HS-27A (cell line): ENCODE results near the gene ABO.
"Not testable (repeated sequence)": the region's sequence is repeated elsewhere in the genome, so short reads cannot be mapped to it uniquely, and the experiment has no call there.

Experiments
- DNase-seq: peaks from one replicate; pipeline ENCODE4 v3.0.0-alpha.2; 2012; ENCODE audit warnings: low read depth, missing footprints

The ABO gene

DNA sequence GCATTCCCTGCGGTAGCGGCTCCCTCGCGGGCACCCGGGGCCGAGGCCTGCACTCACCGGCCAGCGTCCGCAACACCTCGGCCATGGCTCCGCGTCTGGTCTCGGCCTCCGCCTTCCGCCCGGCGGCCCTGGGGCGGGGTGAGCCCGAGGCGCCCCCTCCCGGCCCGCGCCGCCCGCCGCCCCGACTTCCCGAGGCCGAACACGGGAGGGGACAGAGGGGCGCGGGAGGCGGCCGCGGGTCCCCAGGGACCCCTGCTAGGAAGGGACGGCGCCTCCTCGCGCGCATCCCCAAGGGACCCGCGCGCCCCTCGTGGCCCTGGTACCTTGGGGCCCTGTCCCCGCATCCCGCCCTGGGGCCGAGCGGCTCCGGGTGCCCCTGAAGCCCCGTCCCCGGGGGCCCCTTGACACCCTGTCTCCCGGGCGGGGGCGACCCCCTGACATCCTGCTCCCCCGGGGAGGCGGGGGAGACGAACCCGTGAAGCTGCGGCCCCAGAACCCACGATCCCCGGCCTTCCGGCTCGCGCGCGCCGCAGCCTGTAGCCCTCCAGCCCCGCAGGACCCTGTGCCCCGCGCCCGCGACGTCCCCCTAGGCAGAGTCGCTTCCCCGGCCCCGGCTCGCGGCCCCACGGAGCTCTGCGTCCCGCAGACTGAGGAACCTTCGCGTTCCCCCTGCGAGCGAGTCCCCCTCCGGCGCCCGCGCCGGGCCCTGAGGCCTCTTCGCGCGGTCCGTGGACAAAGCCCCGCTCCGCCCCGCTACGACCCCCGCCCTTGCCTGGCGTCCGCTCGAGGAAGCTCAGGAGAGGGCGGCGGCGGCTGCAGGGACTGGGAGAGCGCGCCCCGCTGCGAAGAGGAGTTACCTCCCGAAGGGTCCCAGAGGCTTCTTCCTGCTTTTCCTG is at the start of gene ABO:
TSS of gene ABO (minus strand) at position 97 of the 896 bp plus-strand sequence.
- no peak for DNase-seq

DNA sequence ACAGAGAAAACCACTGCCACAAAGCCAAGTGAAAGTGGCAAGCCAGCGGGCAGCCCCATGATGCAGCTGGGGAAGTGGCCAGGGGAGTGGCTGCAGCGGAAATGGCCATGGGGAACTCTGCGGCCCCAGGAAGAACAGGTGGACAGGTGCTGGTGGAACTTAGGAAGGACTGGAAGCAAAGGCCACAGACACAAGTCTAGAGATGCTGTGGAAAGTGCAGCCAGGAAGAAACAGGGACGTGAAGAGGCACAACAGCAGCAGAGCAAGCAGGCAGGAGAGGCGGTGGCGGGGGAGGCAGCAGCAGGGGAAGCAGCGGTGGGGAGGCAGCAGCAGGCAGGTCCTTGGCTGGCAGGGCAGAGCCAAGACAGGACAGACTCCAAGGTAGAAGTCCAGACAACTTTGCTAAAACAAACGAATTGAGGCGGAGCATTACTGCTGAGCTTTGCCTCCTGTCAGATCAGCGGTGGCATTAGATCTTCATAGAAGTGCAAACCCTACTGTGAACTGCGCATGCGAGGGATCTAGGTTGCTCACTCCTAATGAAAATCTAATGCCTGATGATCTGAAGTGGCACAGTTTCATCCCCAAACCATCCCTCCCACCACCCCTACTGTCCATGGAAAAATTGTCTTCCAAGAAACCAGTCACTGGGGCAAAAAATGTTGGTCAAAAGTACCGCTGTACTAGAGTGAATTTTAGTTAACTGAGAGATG is 49.1 kb upstream of the ABO start:
- DNase-seq = no peak

GRCh38 chr9:133323211-133323610 is 48.2 kb upstream of the ABO start:
- no peak for DNase-seq

GRCh38 chr9:133322701-133323100 is 47.7 kb upstream of the ABO start:
- DNase-seq = no peak

DNA sequence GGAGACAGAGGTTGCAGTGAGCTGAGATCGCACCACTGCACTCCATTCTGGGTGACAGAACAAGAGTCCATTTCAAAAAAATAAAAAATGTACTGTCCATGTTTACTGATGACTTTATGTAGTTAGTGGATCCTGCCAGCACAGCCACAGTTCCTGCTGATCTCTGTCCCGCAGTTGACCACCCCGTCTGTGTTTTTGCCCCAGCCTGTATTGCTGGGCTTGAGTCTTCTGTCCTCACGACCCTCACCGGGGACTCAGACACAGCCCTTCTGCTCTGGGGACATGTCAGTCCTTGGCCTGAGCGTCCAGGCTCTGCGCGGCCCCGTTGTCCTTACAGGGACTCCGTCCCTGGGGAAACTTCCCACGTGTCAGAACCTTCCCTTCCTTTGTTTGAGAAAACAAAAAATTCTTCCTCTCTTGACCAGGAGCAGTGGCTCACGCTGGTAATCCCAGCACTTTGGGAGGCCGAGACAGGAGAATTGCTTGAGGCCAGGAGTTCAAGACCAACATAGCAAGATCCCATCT is 46.5 kb upstream of the ABO start:
- no peak for DNase-seq

GRCh38 chr9:133320421-133320881 is 45.5 kb upstream of the ABO start:
- DNase-seq = no peak

DNA sequence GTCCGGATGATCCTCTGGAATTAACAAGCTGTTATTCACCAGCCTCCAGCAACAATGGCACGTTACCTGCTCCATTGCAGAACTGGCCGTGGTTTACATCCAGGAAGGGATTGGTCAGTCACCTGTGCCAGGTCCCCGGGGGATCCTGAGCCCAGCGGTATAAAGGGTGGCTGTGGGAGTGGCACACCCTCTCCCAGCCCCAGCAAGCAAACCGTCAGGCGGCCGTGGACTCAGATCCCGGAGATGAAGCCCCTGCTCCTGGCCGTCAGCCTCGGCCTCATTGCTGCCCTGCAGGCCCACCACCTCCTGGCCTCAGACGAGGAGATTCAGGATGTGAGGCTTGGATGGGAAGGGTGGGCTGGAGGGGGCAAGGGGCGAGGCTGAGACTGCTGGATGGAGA is 42.5 kb upstream of the ABO start:
- DNase-seq = not testable (repeated sequence)

DNA sequence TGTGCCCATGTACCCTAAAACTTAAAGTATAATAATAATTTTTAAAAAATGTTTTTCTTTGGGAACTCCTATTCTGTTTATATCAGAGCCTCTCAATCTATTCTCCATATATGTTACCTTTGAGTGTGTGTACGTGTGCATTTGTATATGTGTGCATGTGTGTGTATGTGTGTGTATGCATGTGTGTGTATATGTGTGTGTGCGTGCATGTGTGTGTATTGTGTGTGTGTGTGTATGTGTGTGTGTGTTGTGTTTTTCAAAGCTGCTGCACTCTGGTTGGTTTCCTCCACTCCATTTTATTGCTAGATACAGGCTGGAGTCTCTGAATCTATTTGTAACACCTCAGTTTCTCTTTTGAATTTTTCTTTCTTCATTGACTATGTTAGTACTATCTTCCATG is 41.0 kb upstream of the ABO start:
- DNase-seq = no peak

DNA sequence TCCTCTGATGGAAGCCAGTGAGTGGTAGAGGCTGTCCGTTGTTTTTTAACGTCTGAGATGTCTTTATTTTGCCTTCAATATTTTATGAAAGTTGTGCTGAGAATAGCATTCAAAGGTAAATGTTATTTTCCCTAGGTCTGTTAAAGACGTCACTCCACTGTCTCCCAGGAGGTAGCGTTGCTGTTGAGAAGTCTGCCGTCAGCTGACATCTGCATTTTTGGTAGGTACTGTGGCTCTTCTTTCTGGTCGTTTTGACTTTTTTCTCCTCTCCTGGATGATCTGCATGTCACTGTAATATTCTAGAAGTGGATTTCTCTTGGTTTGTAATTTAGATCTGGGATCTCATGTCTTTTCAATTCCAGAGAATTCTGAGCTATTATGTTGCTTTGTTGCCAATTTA is 34.6 kb upstream of the ABO start:
- no peak for DNase-seq

GRCh38 chr9:133307301-133307700 is 32.3 kb upstream of the ABO start:
- DNase-seq = no peak

GRCh38 chr9:133306242-133307204 is 31.5 kb upstream of the ABO start:
- no peak for DNase-seq

GRCh38 chr9:133305731-133306130 is 30.7 kb upstream of the ABO start:
- DNase-seq = no peak

DNA sequence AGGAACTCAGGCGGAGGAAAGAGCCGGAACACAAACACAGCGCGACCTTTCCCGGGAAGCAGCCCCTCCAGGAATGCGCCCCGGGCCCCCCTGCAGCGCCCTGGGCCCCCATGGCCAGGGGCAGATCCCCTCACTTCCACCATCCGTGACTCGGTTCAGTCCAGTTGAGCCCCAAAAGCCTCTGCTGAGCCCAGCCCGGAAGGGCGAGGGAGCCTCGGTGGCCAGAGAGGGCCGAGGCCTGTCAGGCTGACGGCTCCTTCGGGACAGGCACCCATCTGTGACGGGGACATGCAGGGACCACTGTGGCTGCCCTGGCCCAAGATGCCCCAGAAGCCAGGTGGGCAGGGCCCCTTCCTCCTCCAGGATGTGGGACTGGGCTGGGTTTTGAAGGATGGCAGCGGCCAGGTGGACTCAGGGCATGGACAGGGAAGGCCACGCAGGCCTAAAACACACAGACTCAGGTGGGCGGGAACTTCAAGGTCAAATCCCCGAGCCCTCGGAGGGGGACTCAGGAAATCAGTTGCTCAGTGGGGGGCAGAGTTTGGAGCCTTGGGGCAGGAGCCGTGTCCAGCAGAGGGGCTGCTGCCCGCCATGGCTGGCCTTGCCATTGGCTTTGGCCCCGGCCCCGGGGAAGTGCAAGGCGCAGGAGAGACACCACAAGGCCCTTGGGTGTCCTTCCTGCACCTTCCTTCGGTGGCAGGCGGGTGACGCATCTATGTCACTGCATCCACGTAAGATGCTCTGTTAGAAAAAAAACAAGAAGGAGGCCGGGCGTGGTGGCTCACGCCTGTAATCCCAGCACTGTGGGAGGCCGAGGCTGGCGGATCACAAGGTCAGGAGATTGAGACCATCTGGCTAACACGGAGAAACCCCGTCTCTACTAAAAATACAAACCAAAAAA is 29.7 kb upstream of the ABO start:
- no peak for DNase-seq

GRCh38 chr9:133304158-133304470 is 29.1 kb upstream of the ABO start:
- no peak for DNase-seq

DNA sequence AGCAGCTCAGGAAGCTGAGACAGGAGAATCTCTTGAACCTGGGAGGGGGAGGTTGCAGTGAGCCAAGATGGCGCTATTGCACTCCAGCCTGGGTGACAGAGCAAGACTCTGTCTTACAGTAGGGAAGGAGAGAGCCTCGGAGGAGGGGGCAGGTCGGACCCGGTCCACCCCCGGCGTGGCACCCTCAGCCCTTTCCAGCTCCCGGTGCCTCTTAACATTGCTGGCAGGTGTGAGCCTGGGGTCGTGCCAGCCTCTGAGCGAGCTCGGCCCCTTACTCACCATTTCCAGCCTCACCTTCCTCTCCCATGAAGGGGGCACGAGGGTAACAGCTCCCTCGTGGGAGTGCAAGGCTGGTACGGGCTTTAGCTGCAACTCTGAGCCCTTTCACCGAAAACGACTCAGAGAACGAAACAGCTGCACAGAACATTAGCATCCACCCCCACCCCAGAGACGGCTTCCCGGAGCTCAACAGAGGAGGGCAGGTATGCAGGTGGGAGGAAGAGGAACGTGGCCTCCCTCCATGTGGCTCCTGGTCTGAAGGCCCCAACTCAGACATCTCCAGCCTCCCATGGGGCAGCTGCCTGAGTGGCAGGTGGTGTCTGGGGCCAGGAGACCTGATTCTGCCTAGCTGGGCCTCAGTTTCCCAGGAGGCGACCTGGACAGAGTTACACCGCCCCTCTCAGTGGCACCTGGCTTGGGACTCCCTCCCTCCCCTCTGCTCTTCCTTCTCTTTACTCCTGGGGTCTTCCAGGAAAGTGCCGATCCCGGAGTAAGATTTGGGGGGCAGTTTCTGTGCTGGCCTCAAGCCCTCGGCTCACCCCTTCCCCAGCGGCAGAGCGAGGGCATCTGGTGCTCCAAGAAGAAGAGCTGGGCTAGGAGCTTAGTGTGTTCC is 28.5 kb upstream of the ABO start:
- no peak for DNase-seq

DNA sequence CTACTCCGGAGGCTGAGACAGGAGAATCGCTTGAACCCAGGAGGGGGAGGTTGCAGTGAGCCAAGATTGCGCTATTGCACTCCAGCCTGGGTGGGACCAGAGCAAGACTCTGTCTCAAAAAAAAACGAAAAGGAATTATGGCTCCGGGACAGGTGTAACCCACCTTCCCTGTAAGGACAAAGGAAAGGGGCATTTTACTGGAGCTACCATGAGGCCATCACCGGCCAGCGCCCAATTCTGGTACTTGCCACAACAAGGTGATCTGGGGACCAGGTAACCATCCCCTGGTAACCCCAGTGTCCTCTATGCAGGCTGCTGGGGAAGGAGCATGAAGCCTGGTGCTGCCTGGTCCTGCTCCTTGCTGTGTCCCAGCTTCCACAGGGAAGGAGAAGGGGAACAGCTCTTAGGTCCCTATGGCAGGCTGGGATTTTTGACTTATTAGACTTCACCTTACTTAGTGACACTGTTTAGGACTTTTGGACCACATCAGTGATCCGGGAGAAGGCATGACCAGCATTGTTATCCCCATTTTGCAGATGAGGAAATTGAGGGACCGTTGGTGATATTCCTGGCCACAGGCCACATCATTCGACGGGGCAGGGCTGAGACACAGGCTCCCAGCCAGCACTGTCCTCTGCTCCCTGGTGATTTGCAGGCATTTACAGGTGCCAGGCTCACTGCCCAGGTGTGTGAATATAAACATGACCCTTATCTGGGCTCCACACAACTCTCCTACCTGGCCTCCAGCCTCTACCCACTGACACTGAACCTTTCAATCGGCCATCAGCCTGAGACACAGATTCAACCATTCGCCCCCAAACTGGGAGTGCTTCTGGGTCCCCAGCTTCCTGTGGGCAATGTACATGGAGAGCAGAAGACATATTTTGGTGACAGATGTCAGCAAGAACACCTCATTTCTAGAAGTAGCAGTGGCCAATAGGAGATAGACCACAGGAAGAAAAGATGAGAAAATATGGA is 26.5 kb upstream of the ABO start:
- no peak for DNase-seq

GRCh38 chr9:133299996-133300395 is 25.0 kb upstream of the ABO start:
- DNase-seq = not testable (repeated sequence)

DNA sequence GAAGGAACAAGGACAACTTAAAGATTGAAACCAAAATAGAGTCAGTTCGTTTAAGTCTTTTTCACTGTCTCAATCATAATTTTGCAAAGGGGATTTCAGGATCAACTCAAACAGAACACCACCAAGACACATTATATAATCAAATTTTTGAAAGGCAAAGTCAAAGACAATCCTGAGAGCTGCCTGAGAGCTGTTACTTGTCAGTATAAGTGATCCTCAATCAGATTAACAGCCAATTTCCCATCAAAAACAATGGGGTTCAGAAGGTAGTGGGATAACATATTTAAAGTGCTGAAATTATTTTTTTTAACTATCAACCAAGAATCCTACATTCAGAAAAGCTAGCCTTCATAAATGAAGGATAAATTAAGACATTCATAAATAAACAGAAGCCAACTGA is 19.3 kb upstream of the ABO start:
- DNase-seq = no peak
